Activated B cell treated with CpG ODN at 0.5 μM for 24 hours (primary cell): ENCODE results near the gene ZNF267. TPM values are rescaled to one million over a fixed set of nuclear protein-coding genes. Genes with fewer than 3 reads are reported as not detected.

Source experiments
- ATAC-seq: fragments of 200-7000 bp; cut with Tn5 transposase; one replicate; pipeline ENCODE4 v1.10.0; 2021; ENCODE audit warnings: low read depth, mild to moderate bottlenecking, moderate library complexity
- CTCF ChIA-PET: fragments of 350-600 bp; sonication (Branson Sonifier 250); formaldehyde crosslinking; loops from one replicate; lab custom pipeline; 2021; ENCODE audit warnings: antibody characterized with exemption; lab: Charles Lee
- POLR2A ChIA-PET: fragments of 350-600 bp; sonication (Branson Sonifier 250); formaldehyde crosslinking; loops from one replicate; lab custom pipeline; 2021; ENCODE audit warnings: antibody characterized with exemption; lab: Charles Lee
- DNase-seq: peaks from one replicate; pipeline ENCODE4 v3.0.0; 2022
- H3K27ac Mint-ChIP-seq: one replicate; pipeline ENCODE4 v1.8.0; 2020; ENCODE audit warnings: mixed read lengths
- H3K27me3 Mint-ChIP-seq: one replicate; pipeline ENCODE4 v1.8.0; 2021; ENCODE audit warnings: mixed read lengths
- H3K36me3 Mint-ChIP-seq: one replicate; pipeline ENCODE4 v1.8.0; 2021; ENCODE audit warnings: low read depth, mixed read lengths
- H3K4me1 Mint-ChIP-seq: one replicate; pipeline ENCODE4 v1.8.0; 2021; ENCODE audit warnings: mixed read lengths
- H3K4me3 Mint-ChIP-seq: one replicate; pipeline ENCODE4 v1.8.0; 2020; ENCODE audit warnings: mild to moderate bottlenecking, mixed read lengths
- H3K9me3 Mint-ChIP-seq: one replicate; pipeline ENCODE4 v1.8.0; 2020; ENCODE audit warnings: mixed read lengths
- intact Hi-C: fragments of 100-400 bp; cut with micrococcal nuclease; formaldehyde crosslinking; loops from one replicate; pipeline ENCODE4 v1.15.1; 2024
- total RNA-seq: library from RNA; stranded (reverse); gene quantifications from 2 replicates; pipeline ENCODE4 v1.2.3, GENCODE V29; 2022
- TF ChIP-seq, protein P1 (sequence below): fragments of 200-600 bp; IDR thresholded peaks from one replicate; pipeline ENCODE4 v1.8.0; 2022; ENCODE audit warnings: antibody characterized with exemption, mild to moderate bottlenecking

Gene ZNF267
- total RNA-seq, 1 donor from 2014 or later = 99.0 TPM

DNA sequence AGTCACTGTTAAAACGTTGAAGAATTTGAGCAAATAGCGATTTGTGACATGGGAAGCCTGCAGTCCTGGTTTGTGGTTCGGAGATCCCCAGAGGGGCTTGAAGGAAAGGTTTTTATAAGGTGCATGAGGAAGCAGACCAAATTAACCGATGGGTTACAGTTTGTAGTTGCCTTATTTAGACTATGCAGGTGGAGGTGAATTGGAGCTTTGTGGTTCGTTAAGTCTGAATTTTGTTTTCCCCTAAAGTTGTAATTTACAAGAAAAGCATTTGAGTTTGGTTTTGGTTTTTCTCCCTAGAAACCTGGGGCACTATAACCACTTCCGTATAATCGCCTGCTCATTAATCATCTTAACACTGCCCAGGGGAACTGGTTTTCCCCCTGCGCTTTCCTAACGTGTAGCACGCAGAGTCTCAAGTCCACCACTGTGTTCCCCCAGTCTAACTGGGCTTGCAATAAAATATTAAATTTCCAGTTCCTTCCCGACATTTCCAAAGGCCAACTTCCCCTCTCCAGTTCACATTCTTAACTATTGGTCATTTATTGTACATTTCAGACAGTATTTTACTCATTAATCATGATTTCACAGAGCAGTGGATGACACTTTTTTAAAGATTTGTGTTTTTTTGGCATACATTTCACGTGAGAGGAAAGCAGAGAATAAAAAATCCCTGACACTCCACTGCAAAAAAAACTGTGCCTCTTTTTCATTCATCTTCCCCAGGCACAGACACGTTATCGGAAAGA lies 932 bp downstream of the ZNF267 start:
- Mint-ChIP-seq H3K36me3 (peaks cover 52% of the 10 kb centered on the region), H3K9me3 (no peaks in the 10 kb centered on the region), H3K4me1 (peaks cover 83% of the 10 kb centered on the region), H3K4me3 (peak overlapping the region; percentile 83), H3K27me3 (no peaks in the 10 kb centered on the region), H3K27ac (peak overlapping the region; percentile 87)
- TF ChIP-seq, protein P1, sequence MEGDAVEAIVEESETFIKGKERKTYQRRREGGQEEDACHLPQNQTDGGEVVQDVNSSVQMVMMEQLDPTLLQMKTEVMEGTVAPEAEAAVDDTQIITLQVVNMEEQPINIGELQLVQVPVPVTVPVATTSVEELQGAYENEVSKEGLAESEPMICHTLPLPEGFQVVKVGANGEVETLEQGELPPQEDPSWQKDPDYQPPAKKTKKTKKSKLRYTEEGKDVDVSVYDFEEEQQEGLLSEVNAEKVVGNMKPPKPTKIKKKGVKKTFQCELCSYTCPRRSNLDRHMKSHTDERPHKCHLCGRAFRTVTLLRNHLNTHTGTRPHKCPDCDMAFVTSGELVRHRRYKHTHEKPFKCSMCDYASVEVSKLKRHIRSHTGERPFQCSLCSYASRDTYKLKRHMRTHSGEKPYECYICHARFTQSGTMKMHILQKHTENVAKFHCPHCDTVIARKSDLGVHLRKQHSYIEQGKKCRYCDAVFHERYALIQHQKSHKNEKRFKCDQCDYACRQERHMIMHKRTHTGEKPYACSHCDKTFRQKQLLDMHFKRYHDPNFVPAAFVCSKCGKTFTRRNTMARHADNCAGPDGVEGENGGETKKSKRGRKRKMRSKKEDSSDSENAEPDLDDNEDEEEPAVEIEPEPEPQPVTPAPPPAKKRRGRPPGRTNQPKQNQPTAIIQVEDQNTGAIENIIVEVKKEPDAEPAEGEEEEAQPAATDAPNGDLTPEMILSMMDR = no peak
- DNase-seq (peak; percentile 43), ATAC-seq (peak; percentile 53)
- CTCF ChIA-PET = no interaction called here
- POLR2A ChIA-PET = interaction anchor here (0.5 to 3.9 kb wide), 14 partner anchors 8 to 1000 kb away, joined by 3 to 35 read pairs (median 5); partner anchors contain the start of genes ARMC5, KAT8, RUSF1 and VKORC1
- intact Hi-C loops = loop anchor here (1.0 to 10.0 kb wide), 7 partner anchors 43 to 952 kb away; partner anchors contain the start of genes ARMC5 and SETD1A

DNA sequence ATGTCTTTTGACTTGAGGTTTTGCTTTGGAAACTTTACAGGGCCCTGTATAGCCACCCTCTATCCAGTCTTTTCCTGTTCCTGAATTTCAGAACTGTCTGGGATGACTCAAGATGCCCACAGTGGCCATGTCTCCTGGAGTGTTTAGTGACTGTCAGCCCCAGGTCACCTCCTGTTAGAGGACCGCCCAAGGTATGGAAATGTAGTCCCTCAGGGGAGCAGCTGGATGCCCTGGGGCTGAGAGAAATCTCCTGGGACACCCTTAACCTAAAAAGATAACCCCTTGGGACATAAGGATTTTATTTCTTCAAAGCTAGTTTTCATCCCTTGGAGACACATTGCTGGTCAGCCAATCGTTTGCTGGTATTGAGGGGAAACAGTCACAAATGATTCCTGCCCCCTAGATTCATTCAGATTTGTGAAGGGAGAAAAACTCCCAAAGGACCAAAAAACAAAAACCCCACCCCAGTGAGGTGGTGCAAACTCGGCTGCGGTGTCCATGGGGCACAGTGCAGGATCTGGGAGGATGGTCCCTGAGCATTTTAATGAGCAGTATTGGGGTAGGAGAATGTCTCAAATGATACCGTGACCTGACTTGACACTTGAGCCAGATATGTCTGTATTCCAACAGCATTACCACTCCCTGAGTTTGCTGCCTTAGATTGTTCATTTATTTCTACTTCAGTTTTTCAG lies 1.7 kb downstream of the ZNF267 start:
- intact Hi-C loops = loop anchor here (1.0 to 10.0 kb wide), 5 partner anchors 42 to 953 kb away; partner anchors contain the start of gene SETD1A
- Mint-ChIP-seq H3K4me3 (peak overlapping the region; percentile 83), H3K27me3 (no peaks in the 10 kb centered on the region), H3K36me3 (peaks cover 59% of the 10 kb centered on the region), H3K4me1 (peaks cover 86% of the 10 kb centered on the region), H3K9me3 (no peaks in the 10 kb centered on the region), H3K27ac (peak overlapping the region; percentile 87)
- CTCF ChIA-PET = no interaction called here
- POLR2A ChIA-PET = interaction anchor here (0.5 to 3.9 kb wide), 3 partner anchors 416 to 733 kb away, joined by 3 to 35 read pairs (median 3); partner anchors contain the start of gene ARMC5
- DNase-seq (peak; percentile 57), ATAC-seq (peak; percentile 53)
- TF ChIP-seq, protein P1 = no peak

DNA sequence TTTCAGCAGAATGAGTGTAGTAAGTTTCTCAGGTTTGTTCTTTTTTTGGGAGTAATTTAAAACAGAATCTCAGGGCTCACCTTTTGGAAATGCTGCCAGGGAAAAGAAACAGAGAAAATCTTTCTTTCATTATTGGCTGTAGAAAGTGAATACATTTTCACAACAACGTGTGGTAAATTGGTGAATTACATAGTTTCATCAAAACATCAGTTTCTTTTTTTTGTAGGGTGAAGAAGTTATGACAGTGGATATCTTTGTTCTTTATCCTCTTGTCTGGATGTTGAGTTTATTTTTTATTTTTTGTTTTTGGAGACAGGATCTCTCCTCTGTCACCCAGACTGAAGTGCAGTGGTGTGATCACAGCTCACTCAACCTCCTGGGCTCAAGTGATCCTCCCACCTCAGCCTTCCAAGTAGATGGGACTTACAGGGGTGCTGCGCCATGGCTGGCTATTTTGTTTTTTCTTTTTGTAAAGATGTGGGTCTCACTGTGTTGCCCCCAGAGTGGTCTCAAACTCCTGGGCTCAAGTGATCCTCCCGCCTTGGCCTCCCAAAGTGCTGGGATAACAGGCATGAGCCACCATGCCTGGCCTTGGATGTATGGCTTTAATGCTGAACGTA lies 2.4 kb downstream of the ZNF267 start:
- H3K4me1 Mint-ChIP-seq = peaks cover 84% of the 10 kb centered on the region
- CTCF ChIA-PET = interaction anchor here (2.0 kb wide), 1 partner anchor 7 kb away, joined by 8 read pairs; no protein-coding TSS in a partner anchor
- H3K4me3 Mint-ChIP-seq = peak overlapping the region; percentile 83
- ATAC-seq (no peak), DNase-seq (no peak)
- H3K9me3 Mint-ChIP-seq = no peaks in the 10 kb centered on the region
- TF ChIP-seq, protein P1 = no peak
- H3K27ac Mint-ChIP-seq = peak overlapping the region; percentile 87
- no peaks in the 10 kb centered on the region for H3K27me3 Mint-ChIP-seq
- H3K36me3 Mint-ChIP-seq = peaks cover 65% of the 10 kb centered on the region
- POLR2A ChIA-PET = interaction anchor here (3.9 kb wide), 1 partner anchor 417 kb away, joined by 35 read pairs; the partner anchor contains the start of gene ARMC5
- intact Hi-C loops = loop anchor here (1.0 to 10.0 kb wide), 5 partner anchors 41 to 954 kb away; partner anchors contain the start of gene SETD1A

GRCh38 chr16:31876951-31877828 lies 3.6 kb downstream of the ZNF267 start:
- peak overlapping the region; percentile 83 for H3K4me3 Mint-ChIP-seq
- H3K9me3 Mint-ChIP-seq = no peaks in the 10 kb centered on the region
- CTCF ChIA-PET = interaction anchor here (2.0 kb wide), 1 partner anchor 9 kb away, joined by 8 read pairs; no protein-coding TSS in a partner anchor
- H3K36me3 Mint-ChIP-seq = peaks cover 73% of the 10 kb centered on the region
- POLR2A ChIA-PET = interaction anchor here (0.6 to 1.6 kb wide), 10 partner anchors 8 to 760 kb away, joined by 3 to 10 read pairs (median 4); partner anchors contain the start of genes FUS and KAT8
- H3K4me1 Mint-ChIP-seq = peaks cover 83% of the 10 kb centered on the region
- H3K27ac Mint-ChIP-seq = peak overlapping the region; percentile 87
- no peaks in the 10 kb centered on the region for H3K27me3 Mint-ChIP-seq
- TF ChIP-seq, protein P1 = no peak
- DNase-seq = no peak
- intact Hi-C loops = loop anchor here (1.0 to 10.0 kb wide), 5 partner anchors 8 to 922 kb away; partner anchors contain the start of gene SETD1A
- peak; percentile 16 for ATAC-seq
